Hepatocyte (in vitro differentiated cells): ENCODE results near the gene RORB.

Experiments
- EZH2 ChIP-seq: fragments of 200-600 bp; sonication (generic); IDR thresholded peaks from 2 replicates; pipeline ENCODE4 v1.6.1; 2016; ENCODE audit warnings: antibody characterized with exemption, mild to moderate bottlenecking, borderline replicate concordance
- EZH2phosphoT487 ChIP-seq: fragments of 200-600 bp; sonication (generic); IDR thresholded peaks from one replicate; pipeline ENCODE4 v1.6.1; 2018; ENCODE audit warnings: antibody characterized with exemption, mild to moderate bottlenecking, low read depth, moderate library complexity; ENCODE audit not compliant: unreplicated experiment, severe bottlenecking
- TF ChIP-seq, protein P1 (sequence below): fragments of 200-600 bp; sonication (generic); IDR thresholded peaks from 2 replicates; pipeline ENCODE4 v1.5.1; 2016; ENCODE audit warnings: antibody characterized with exemption, mild to moderate bottlenecking; ENCODE audit not compliant: poor library complexity

GRCh38 chr9:74736646-74737045 is 239.5 kb downstream of the RORB start:
- TF ChIP-seq, protein P1, sequence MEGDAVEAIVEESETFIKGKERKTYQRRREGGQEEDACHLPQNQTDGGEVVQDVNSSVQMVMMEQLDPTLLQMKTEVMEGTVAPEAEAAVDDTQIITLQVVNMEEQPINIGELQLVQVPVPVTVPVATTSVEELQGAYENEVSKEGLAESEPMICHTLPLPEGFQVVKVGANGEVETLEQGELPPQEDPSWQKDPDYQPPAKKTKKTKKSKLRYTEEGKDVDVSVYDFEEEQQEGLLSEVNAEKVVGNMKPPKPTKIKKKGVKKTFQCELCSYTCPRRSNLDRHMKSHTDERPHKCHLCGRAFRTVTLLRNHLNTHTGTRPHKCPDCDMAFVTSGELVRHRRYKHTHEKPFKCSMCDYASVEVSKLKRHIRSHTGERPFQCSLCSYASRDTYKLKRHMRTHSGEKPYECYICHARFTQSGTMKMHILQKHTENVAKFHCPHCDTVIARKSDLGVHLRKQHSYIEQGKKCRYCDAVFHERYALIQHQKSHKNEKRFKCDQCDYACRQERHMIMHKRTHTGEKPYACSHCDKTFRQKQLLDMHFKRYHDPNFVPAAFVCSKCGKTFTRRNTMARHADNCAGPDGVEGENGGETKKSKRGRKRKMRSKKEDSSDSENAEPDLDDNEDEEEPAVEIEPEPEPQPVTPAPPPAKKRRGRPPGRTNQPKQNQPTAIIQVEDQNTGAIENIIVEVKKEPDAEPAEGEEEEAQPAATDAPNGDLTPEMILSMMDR, result no peak
- no peak for TF ChIP-seq EZH2
- peak; percentile 62 for TF ChIP-seq EZH2phosphoT487
